WTC11 (cell line): Measurements from ENCODE around the gene PLCG1. TPM values are rescaled to one million over a fixed set of nuclear protein-coding genes. Genes with fewer than 3 reads are reported as not detected.

Experiments used
- ATAC-seq: fragments of 200-7000 bp; cut with Tn5 transposase; 2 replicates; pipeline ENCODE4 v1.10.0; 2021; ENCODE audit warnings: mild to moderate bottlenecking, moderate library complexity
- CTCF ChIA-PET: fragments of 300-600 bp; sonication (Branson Sonifier 250); formaldehyde crosslinking; loops from one replicate; lab custom pipeline; 2021; ENCODE audit warnings: antibody characterized with exemption; lab: Charles Lee
- POLR2A ChIA-PET: fragments of 350-600 bp; sonication (Branson Sonifier 250); formaldehyde crosslinking; loops from one replicate; lab custom pipeline; 2021; ENCODE audit warnings: antibody characterized with exemption; lab: Charles Lee
- DNase-seq: peaks from one replicate; pipeline ENCODE4 v3.0.0; 2021; ENCODE audit warnings: low spot score
- H3K27ac Mint-ChIP-seq: 2 replicates; pipeline ENCODE4 v1.8.0; 2021; ENCODE audit warnings: mixed read lengths
- H3K27me3 Mint-ChIP-seq: 2 replicates; pipeline ENCODE4 v1.8.0; 2021; ENCODE audit warnings: low read depth, mild to moderate bottlenecking, moderate library complexity, mixed read lengths
- H3K36me3 Mint-ChIP-seq: 2 replicates; pipeline ENCODE4 v1.8.0; 2021; ENCODE audit warnings: mixed read lengths
- H3K4me1 Mint-ChIP-seq: 2 replicates; pipeline ENCODE4 v1.8.0; 2022; ENCODE audit warnings: mixed read lengths
- H3K4me3 Mint-ChIP-seq: 2 replicates; pipeline ENCODE4 v1.8.0; 2021; ENCODE audit warnings: mild to moderate bottlenecking, moderate library complexity, mixed read lengths
- H3K9me3 Mint-ChIP-seq: 2 replicates; pipeline ENCODE4 v1.8.0; 2021; ENCODE audit warnings: mixed read lengths
- ARID4B ChIP-seq: sonication (generic); formaldehyde crosslinking; IDR thresholded peaks from 2 replicates; pipeline ENCODE4 v1.8.0; 2023; ENCODE audit warnings: missing genetic modification reagents, mild to moderate bottlenecking, borderline replicate concordance
- E2F4 ChIP-seq: sonication (generic); formaldehyde crosslinking; IDR thresholded peaks from 2 replicates; pipeline ENCODE4 v1.8.1; 2022; ENCODE audit warnings: low read depth, mild to moderate bottlenecking, moderate library complexity, missing genetic modification reagents, borderline replicate concordance
- ESRRA ChIP-seq: sonication (generic); formaldehyde crosslinking; IDR thresholded peaks from 2 replicates; pipeline ENCODE4 v1.8.1; 2022; ENCODE audit warnings: mild to moderate bottlenecking, missing genetic modification reagents, borderline replicate concordance
- GTF2I ChIP-seq: fragments of 250-450 bp; sonication (Bioruptor Pico); conservative IDR thresholded peaks from 2 replicates; pipeline ENCODE4 v1.4.0; 2021; ENCODE audit warnings: mild to moderate bottlenecking
- HMGA2 ChIP-seq: fragments of 250-450 bp; sonication (Bioruptor Pico); IDR thresholded peaks from 2 replicates; pipeline ENCODE4 v1.4.0; 2021; ENCODE audit warnings: mild to moderate bottlenecking, moderate library complexity
- IRF2 ChIP-seq: sonication (generic); formaldehyde crosslinking; IDR thresholded peaks from 2 replicates; pipeline ENCODE4 v1.8.0; 2022; ENCODE audit warnings: low read depth, missing genetic modification reagents, borderline replicate concordance
- JAZF1 ChIP-seq: fragments of 250-450 bp; sonication (Bioruptor Pico); IDR thresholded peaks from 2 replicates; pipeline ENCODE4 v1.9.0; 2021; ENCODE audit warnings: moderate library complexity, mild to moderate bottlenecking, inconsistent platforms
- PRDM15 ChIP-seq: sonication (generic); formaldehyde crosslinking; IDR thresholded peaks from 2 replicates; pipeline ENCODE4 v1.8.0; 2022; ENCODE audit warnings: missing genetic modification reagents
- SOX15 ChIP-seq: fragments of 250-450 bp; sonication (Bioruptor Pico); IDR thresholded peaks from 2 replicates; pipeline ENCODE4 v1.9.0; 2021; ENCODE audit warnings: mild to moderate bottlenecking
- STAT6 ChIP-seq: sonication (generic); formaldehyde crosslinking; conservative IDR thresholded peaks from 2 replicates; pipeline ENCODE4 v1.8.1; 2023; ENCODE audit warnings: mild to moderate bottlenecking, low read depth, missing genetic modification reagents, moderate library complexity
- ZBTB43 ChIP-seq: sonication (generic); formaldehyde crosslinking; IDR thresholded peaks from 2 replicates; pipeline ENCODE4 v1.8.1; 2023; ENCODE audit warnings: mild to moderate bottlenecking, missing genetic modification reagents
- ZNF232 ChIP-seq: sonication (generic); formaldehyde crosslinking; IDR thresholded peaks from 2 replicates; pipeline ENCODE4 v1.8.0; 2022; ENCODE audit warnings: mild to moderate bottlenecking, missing genetic modification reagents
- ZNF317 ChIP-seq: sonication (generic); formaldehyde crosslinking; IDR thresholded peaks from 2 replicates; pipeline ENCODE4 v1.8.1; 2023; ENCODE audit warnings: low read depth, mild to moderate bottlenecking, moderate library complexity, missing genetic modification reagents, borderline replicate concordance
- ZNF416 ChIP-seq: fragments of 250-450 bp; sonication (Bioruptor Pico); IDR thresholded peaks from 2 replicates; pipeline ENCODE4 v1.9.0; 2021; ENCODE audit warnings: mild to moderate bottlenecking, inconsistent platforms
- ZNF671 ChIP-seq: fragments of 250-450 bp; sonication (Bioruptor Pico); IDR thresholded peaks from 2 replicates; pipeline ENCODE4 v1.8.0; 2021; ENCODE audit warnings: mild to moderate bottlenecking
- total RNA-seq: library from RNA; stranded (reverse); gene quantifications from 3 replicates; pipeline ENCODE4 v1.2.3, GENCODE V29; 2021

Gene PLCG1
- total RNA-seq, 1 experiment from 2014 or later = 201 TPM

- Mint-ChIP-seq H3K9me3 (peaks cover 9% of the 10 kb centered on the region), H3K36me3 (peaks cover 4% of the 10 kb centered on the region; the same call in 1 of the 2 replicates), H3K27me3 (no peaks in the 10 kb centered on the region), H3K4me3 (no peak overlapping the region), H3K27ac (no peak overlapping the region), H3K4me1 (peaks cover 6% of the 10 kb centered on the region; the same call in 1 of the 2 replicates)
- TF ChIP-seq ZNF317 (CRISPR knock-in tag) (0 out of 2 replicates have a peak, but pooled peaks have one; percentile 35), ZBTB43 (no peak)
- ChIA-PET CTCF (interaction anchor here (0.7 to 1.5 kb wide), 3 partner anchors 85 to 230 kb away, joined by 3 to 5 read pairs (median 4); partner anchors contain the start of gene LPIN3), POLR2A (interaction anchor here (0.6 kb wide), 1 partner anchor 60 kb away, joined by 4 read pairs; no protein-coding TSS in a partner anchor)
- ATAC-seq = no peak
- no peak for DNase-seq
These were observed 61.1 kb downstream of the PLCG1 start for GRCh38 chr20:41198443-41198842.

GRCh38 chr20:41200446-41201202 lies 63.3 kb downstream of the PLCG1 start:
- DNase-seq (no peak), ATAC-seq (peak; percentile 41; the same call in 1 of the 2 replicates)
- Mint-ChIP-seq H3K9me3 (peaks cover 9% of the 10 kb centered on the region), H3K27ac (no peak overlapping the region), H3K27me3 (no peaks in the 10 kb centered on the region), H3K36me3 (peaks cover 4% of the 10 kb centered on the region; the same call in 1 of the 2 replicates), H3K4me3 (no peak overlapping the region), H3K4me1 (peaks cover 6% of the 10 kb centered on the region; the same call in 1 of the 2 replicates)
- TF ChIP-seq ESRRA = no peak
- TF ChIP-seq HMGA2 (CRISPR knock-in tag) = no peak
- peak; percentile 73 for TF ChIP-seq PRDM15 (CRISPR knock-in tag)
- no peak for TF ChIP-seq SOX15 (CRISPR knock-in tag)
- ChIA-PET CTCF (interaction anchor here (0.9 to 2.1 kb wide), 4 partner anchors 17 to 235 kb away, joined by 3 to 10 read pairs (median 4); partner anchors contain the start of gene LPIN3), POLR2A (no interaction called here)

GRCh38 chr20:41201760-41202159 lies 64.4 kb downstream of the PLCG1 start:
- CTCF ChIA-PET = interaction anchor here (1.2 to 2.1 kb wide), 4 partner anchors 29 to 236 kb away, joined by 3 to 10 read pairs (median 4); partner anchors contain the start of gene LPIN3
- no peak for DNase-seq
- H3K9me3 Mint-ChIP-seq = peaks cover 9% of the 10 kb centered on the region
- no peaks in the 10 kb centered on the region for H3K27me3 Mint-ChIP-seq
- ATAC-seq = no peak
- H3K36me3 Mint-ChIP-seq = peaks cover 4% of the 10 kb centered on the region; the same call in 1 of the 2 replicates
- POLR2A ChIA-PET = no interaction called here
- H3K4me1 Mint-ChIP-seq = peaks cover 6% of the 10 kb centered on the region; the same call in 1 of the 2 replicates
- H3K4me3 Mint-ChIP-seq = no peak overlapping the region
- H3K27ac Mint-ChIP-seq = no peak overlapping the region
- no peak for TF ChIP-seq E2F4
- TF ChIP-seq ESRRA = no peak
- no peak for TF ChIP-seq SOX15 (CRISPR knock-in tag)
- no peak for TF ChIP-seq JAZF1 (CRISPR knock-in tag)
- TF ChIP-seq IRF2 (CRISPR knock-in tag) = no peak
- no peak for TF ChIP-seq ZNF416
- no peak for TF ChIP-seq ARID4B
- TF ChIP-seq ZNF232 (CRISPR knock-in tag) = no peak
- no peak for TF ChIP-seq ZNF671 (CRISPR knock-in tag)
- TF ChIP-seq STAT6 (CRISPR knock-in tag) = no peak
- TF ChIP-seq GTF2I (CRISPR knock-in tag) = no peak
